Glutamatergic neuron (in vitro differentiated cells): ENCODE measurements around the gene TMEM250. TPM values are rescaled to one million over a fixed set of nuclear protein-coding genes. Genes with fewer than 3 reads are reported as not detected.

Experiments
- DNase-seq: peaks from one replicate; pipeline ENCODE4 v3.0.0; 2022
- H3K27ac Mint-ChIP-seq: one replicate; pipeline ENCODE4 v1.8.0; 2020; ENCODE audit warnings: mild to moderate bottlenecking, mixed read lengths, inconsistent platforms; ENCODE audit not compliant: unreplicated experiment
- H3K27me3 Mint-ChIP-seq: one replicate; pipeline ENCODE4 v1.8.0; 2020; ENCODE audit warnings: mild to moderate bottlenecking, moderate library complexity, mixed read lengths, inconsistent platforms; ENCODE audit not compliant: unreplicated experiment
- H3K36me3 Mint-ChIP-seq: one replicate; pipeline ENCODE4 v1.8.0; 2020; ENCODE audit warnings: mild to moderate bottlenecking, mixed read lengths, inconsistent platforms; ENCODE audit not compliant: unreplicated experiment
- H3K4me1 Mint-ChIP-seq: one replicate; pipeline ENCODE4 v1.8.0; 2020; ENCODE audit warnings: mild to moderate bottlenecking, low read depth, mixed read lengths, inconsistent platforms; ENCODE audit not compliant: unreplicated experiment
- H3K4me3 Mint-ChIP-seq: one replicate; pipeline ENCODE4 v1.8.0; 2020; ENCODE audit warnings: mild to moderate bottlenecking, mixed read lengths, inconsistent platforms; ENCODE audit not compliant: unreplicated experiment
- H3K9me3 Mint-ChIP-seq: one replicate; pipeline ENCODE4 v1.8.0; 2020; ENCODE audit warnings: mild to moderate bottlenecking, moderate library complexity, mixed read lengths, inconsistent platforms; ENCODE audit not compliant: unreplicated experiment
- CTCF ChIP-seq: fragments of 200-600 bp; sonication (generic); IDR thresholded peaks from one replicate; pipeline ENCODE4 v1.5.0; 2021; ENCODE audit not compliant: partially characterized antibody, unreplicated experiment
- total RNA-seq: library from RNA; stranded (reverse); fragmentation: NEBNext Ultra II Directional; extraction: Animal tissue kit (Norgen Biotek cat#: 25700); gene quantifications from one replicate; pipeline ENCODE4 v1.2.1, GENCODE V29; 2021; ENCODE audit not compliant: unreplicated experiment

TMEM250 gene
- total RNA-seq, 1 donor from 2014 or later: 16.0 TPM

- peaks cover 13% of the 10 kb centered on the region for H3K27me3 Mint-ChIP-seq
- H3K27ac Mint-ChIP-seq: no peak overlapping the region
- no peaks in the 10 kb centered on the region for H3K4me1 Mint-ChIP-seq
- no peak for DNase-seq
- no peak for TF ChIP-seq CTCF
- no peaks in the 10 kb centered on the region for H3K36me3 Mint-ChIP-seq
- peaks cover 2% of the 10 kb centered on the region for H3K9me3 Mint-ChIP-seq
- peak overlapping the region; percentile 15 for H3K4me3 Mint-ChIP-seq
Measured at GRCh38 chr9:136124976-136125692, 6.5 kb upstream of the TMEM250 start.

GRCh38 chr9:136122425-136123383 lies 4.0 kb upstream of the TMEM250 start:
- TF ChIP-seq CTCF: peak; percentile 89
- Mint-ChIP-seq H3K9me3 (no peaks in the 10 kb centered on the region), H3K27ac (no peak overlapping the region), H3K4me1 (no peaks in the 10 kb centered on the region), H3K4me3 (no peak overlapping the region), H3K36me3 (no peaks in the 10 kb centered on the region), H3K27me3 (peaks cover 8% of the 10 kb centered on the region)
- peak; percentile 90 for DNase-seq

GRCh38 chr9:136121801-136122200 lies 3.1 kb upstream of the TMEM250 start:
- no peaks in the 10 kb centered on the region for H3K36me3 Mint-ChIP-seq
- H3K4me1 Mint-ChIP-seq: no peaks in the 10 kb centered on the region
- H3K9me3 Mint-ChIP-seq: no peaks in the 10 kb centered on the region
- DNase-seq: no peak
- H3K27ac Mint-ChIP-seq: no peak overlapping the region
- TF ChIP-seq CTCF: no peak
- H3K4me3 Mint-ChIP-seq: no peak overlapping the region
- peaks cover 8% of the 10 kb centered on the region for H3K27me3 Mint-ChIP-seq

GRCh38 chr9:136120438-136120844 lies 1.8 kb upstream of the TMEM250 start:
- no peaks in the 10 kb centered on the region for H3K4me1 Mint-ChIP-seq
- peaks cover 8% of the 10 kb centered on the region for H3K27me3 Mint-ChIP-seq
- no peaks in the 10 kb centered on the region for H3K36me3 Mint-ChIP-seq
- TF ChIP-seq CTCF: no peak
- no peak overlapping the region for H3K27ac Mint-ChIP-seq
- no peaks in the 10 kb centered on the region for H3K9me3 Mint-ChIP-seq
- H3K4me3 Mint-ChIP-seq: no peak overlapping the region
- no peak for DNase-seq
